Neuron (in vitro differentiated cells): ENCODE measurements around the gene MAPK11.

Source experiments
- H2AFZ ChIP-seq: one replicate; pipeline ENCODE4 v1.6.1; 2013; ENCODE audit warnings: low read depth, mild to moderate bottlenecking, inconsistent platforms, low read length, moderate library complexity
- H3K27me3 ChIP-seq: one replicate; pipeline ENCODE4 v1.6.1; 2013; ENCODE audit warnings: low read length; ENCODE audit not compliant: insufficient read depth
- H3K36me3 ChIP-seq: one replicate; pipeline ENCODE4 v1.6.1; 2013; ENCODE audit warnings: low read length; ENCODE audit not compliant: insufficient read depth
- H3K4me1 ChIP-seq: one replicate; pipeline ENCODE4 v1.6.1; 2013; ENCODE audit warnings: low read length; ENCODE audit not compliant: insufficient read depth
- H3K4me3 ChIP-seq: 2 replicates; pipeline ENCODE4 v1.5.1; 2013; ENCODE audit warnings: mild to moderate bottlenecking, low read length, moderate library complexity
- H3K9me3 ChIP-seq: one replicate; pipeline ENCODE4 v1.6.1; 2013; ENCODE audit warnings: low read length

MAPK11 gene

GRCh38 chr22:50227579-50228215, 42.5 kb downstream of the MAPK11 start:
- Histone ChIP-seq H3K9me3 (no peaks in the 10 kb centered on the region), H2AFZ (no peak overlapping the region), H3K27me3 (no peaks in the 10 kb centered on the region), H3K4me3 (no peak overlapping the region), H3K4me1 (no peaks in the 10 kb centered on the region), H3K36me3 (peaks cover 45% of the 10 kb centered on the region)

GRCh38 chr22:50226875-50227165, 43.4 kb downstream of the MAPK11 start:
- H3K4me3 ChIP-seq = no peak overlapping the region
- no peaks in the 10 kb centered on the region for H3K9me3 ChIP-seq
- H2AFZ ChIP-seq = no peak overlapping the region

GRCh38 chr22:50226063-50226874, 43.9 kb downstream of the MAPK11 start:
- no peaks in the 10 kb centered on the region for H3K27me3 ChIP-seq
- peaks cover 59% of the 10 kb centered on the region for H3K36me3 ChIP-seq
- H2AFZ ChIP-seq = no peak overlapping the region
- H3K9me3 ChIP-seq = no peaks in the 10 kb centered on the region
- no peak overlapping the region for H3K4me3 ChIP-seq
- H3K4me1 ChIP-seq = no peaks in the 10 kb centered on the region

More at GRCh38 chr22:50226875-50227165, 43.4 kb downstream of the MAPK11 start:
- peaks cover 53% of the 10 kb centered on the region for H3K36me3 ChIP-seq
- no peaks in the 10 kb centered on the region for H3K4me1 ChIP-seq
- no peaks in the 10 kb centered on the region for H3K27me3 ChIP-seq

GRCh38 chr22:50225200-50225969, 44.8 kb downstream of the MAPK11 start:
- Histone ChIP-seq H2AFZ (no peak overlapping the region), H3K36me3 (peaks cover 67% of the 10 kb centered on the region), H3K27me3 (no peaks in the 10 kb centered on the region), H3K4me1 (no peaks in the 10 kb centered on the region), H3K4me3 (no peak overlapping the region), H3K9me3 (no peaks in the 10 kb centered on the region)

- Histone ChIP-seq H3K36me3 (peaks cover 70% of the 10 kb centered on the region), H3K4me3 (no peak overlapping the region), H2AFZ (no peak overlapping the region), H3K27me3 (no peaks in the 10 kb centered on the region), H3K9me3 (no peaks in the 10 kb centered on the region), H3K4me1 (no peaks in the 10 kb centered on the region)
Observed at GRCh38 chr22:50224071-50224470, 46.1 kb downstream of the MAPK11 start.

- H3K4me3 ChIP-seq = no peak overlapping the region
- peaks cover 75% of the 10 kb centered on the region for H3K36me3 ChIP-seq
- H3K27me3 ChIP-seq = no peaks in the 10 kb centered on the region
- H3K4me1 ChIP-seq = no peaks in the 10 kb centered on the region
- no peak overlapping the region for H2AFZ ChIP-seq
- H3K9me3 ChIP-seq = no peaks in the 10 kb centered on the region
Observed at GRCh38 chr22:50222508-50222907, 47.7 kb downstream of the MAPK11 start.

- H3K4me1 ChIP-seq = no peaks in the 10 kb centered on the region
- H3K27me3 ChIP-seq = no peaks in the 10 kb centered on the region
- H3K4me3 ChIP-seq = no peak overlapping the region
- no peaks in the 10 kb centered on the region for H3K9me3 ChIP-seq
- no peak overlapping the region for H2AFZ ChIP-seq
- H3K36me3 ChIP-seq = peaks cover 78% of the 10 kb centered on the region
Observed at GRCh38 chr22:50221410-50222300, 48.5 kb downstream of the MAPK11 start.

GRCh38 chr22:50220603-50221409, 49.4 kb downstream of the MAPK11 start:
- H2AFZ ChIP-seq = no peak overlapping the region
- no peaks in the 10 kb centered on the region for H3K9me3 ChIP-seq
- H3K36me3 ChIP-seq = peaks cover 81% of the 10 kb centered on the region

GRCh38 chr22:50219800-50220602, 50.2 kb downstream of the MAPK11 start:
- Histone ChIP-seq H3K27me3 (no peaks in the 10 kb centered on the region), H3K36me3 (peaks cover 80% of the 10 kb centered on the region), H3K4me3 (no peak overlapping the region), H2AFZ (no peak overlapping the region), H3K9me3 (no peaks in the 10 kb centered on the region), H3K4me1 (no peaks in the 10 kb centered on the region)

More at GRCh38 chr22:50220603-50221409, 49.4 kb downstream of the MAPK11 start:
- Histone ChIP-seq H3K27me3 (no peaks in the 10 kb centered on the region), H3K4me1 (no peaks in the 10 kb centered on the region), H3K4me3 (no peak overlapping the region)

GRCh38 chr22:50218996-50219727, 51.0 kb downstream of the MAPK11 start:
- peaks cover 78% of the 10 kb centered on the region for H3K36me3 ChIP-seq
- H3K4me1 ChIP-seq = no peaks in the 10 kb centered on the region
- no peak overlapping the region for H3K4me3 ChIP-seq
- no peaks in the 10 kb centered on the region for H3K9me3 ChIP-seq
- H2AFZ ChIP-seq = no peak overlapping the region
- H3K27me3 ChIP-seq = no peaks in the 10 kb centered on the region
